ENCODE data around the gene C22orf39.

The C22orf39 gene

DNA sequence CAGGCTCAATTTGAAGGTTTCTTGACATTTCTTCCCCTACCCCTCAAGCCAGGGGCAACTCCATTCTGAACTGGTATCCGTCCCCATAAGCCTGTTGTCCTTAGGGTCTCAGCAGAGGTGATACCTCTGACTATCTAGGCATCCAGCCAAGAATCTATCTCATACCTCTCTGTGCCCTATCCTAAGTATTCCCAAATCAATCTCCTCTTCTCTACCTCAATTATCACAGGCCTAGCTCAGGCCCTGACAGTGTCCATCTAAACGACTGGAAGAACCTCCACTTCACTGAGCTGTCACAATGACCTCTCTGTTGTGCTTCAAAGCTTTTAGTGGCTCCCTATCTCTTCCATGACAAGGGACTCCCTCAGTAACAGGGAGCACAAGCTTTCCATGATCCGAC, 42.8 kb downstream of the C22orf39 start:
- Histone ChIP-seq H3K4me2 (ENCODE audit: low read depth, low read length, poor library complexity, severe bottlenecking) (no peak overlapping the region), H3K9me2 (replicated peaks; ENCODE audit: insufficient read depth, low read length) (no peaks in the 10 kb centered on the region), H3K9me3 (ENCODE audit: insufficient read depth, low read length) (no peaks in the 10 kb centered on the region), H3K27me3 (ENCODE audit: low read length) (no peaks in the 10 kb centered on the region), H3K4me3 (ENCODE audit: insufficient read depth, low read length, poor library complexity, severe bottlenecking) (no peak overlapping the region), H3F3A (ENCODE audit: insufficient read depth) (no peaks in the 10 kb centered on the region), H4K20me1 (ENCODE audit: low read depth, low read length) (no peaks in the 10 kb centered on the region), H3K9ac (ENCODE audit: low read length) (no peak overlapping the region), H3K36me3 (ENCODE audit: low read length) (no peaks in the 10 kb centered on the region), H3K27ac (ENCODE audit: low read depth, low read length) (no peak overlapping the region), H2AFZ (ENCODE audit: low read depth, low read length, severe bottlenecking) (no peak overlapping the region), H3K79me2 (ENCODE audit: insufficient read depth, low read length) (no peaks in the 10 kb centered on the region)
- TF ChIP-seq EZH2phosphoT487 (conservative IDR thresholded peaks at IDR 0.05; ENCODE audit: low read length) = no peak
- TF ChIP-seq, protein P1, sequence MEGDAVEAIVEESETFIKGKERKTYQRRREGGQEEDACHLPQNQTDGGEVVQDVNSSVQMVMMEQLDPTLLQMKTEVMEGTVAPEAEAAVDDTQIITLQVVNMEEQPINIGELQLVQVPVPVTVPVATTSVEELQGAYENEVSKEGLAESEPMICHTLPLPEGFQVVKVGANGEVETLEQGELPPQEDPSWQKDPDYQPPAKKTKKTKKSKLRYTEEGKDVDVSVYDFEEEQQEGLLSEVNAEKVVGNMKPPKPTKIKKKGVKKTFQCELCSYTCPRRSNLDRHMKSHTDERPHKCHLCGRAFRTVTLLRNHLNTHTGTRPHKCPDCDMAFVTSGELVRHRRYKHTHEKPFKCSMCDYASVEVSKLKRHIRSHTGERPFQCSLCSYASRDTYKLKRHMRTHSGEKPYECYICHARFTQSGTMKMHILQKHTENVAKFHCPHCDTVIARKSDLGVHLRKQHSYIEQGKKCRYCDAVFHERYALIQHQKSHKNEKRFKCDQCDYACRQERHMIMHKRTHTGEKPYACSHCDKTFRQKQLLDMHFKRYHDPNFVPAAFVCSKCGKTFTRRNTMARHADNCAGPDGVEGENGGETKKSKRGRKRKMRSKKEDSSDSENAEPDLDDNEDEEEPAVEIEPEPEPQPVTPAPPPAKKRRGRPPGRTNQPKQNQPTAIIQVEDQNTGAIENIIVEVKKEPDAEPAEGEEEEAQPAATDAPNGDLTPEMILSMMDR (IDR thresholded peaks at IDR 0.05; ENCODE audit: insufficient read depth, low read length, poor library complexity, severe bottlenecking) = no peak

DNA sequence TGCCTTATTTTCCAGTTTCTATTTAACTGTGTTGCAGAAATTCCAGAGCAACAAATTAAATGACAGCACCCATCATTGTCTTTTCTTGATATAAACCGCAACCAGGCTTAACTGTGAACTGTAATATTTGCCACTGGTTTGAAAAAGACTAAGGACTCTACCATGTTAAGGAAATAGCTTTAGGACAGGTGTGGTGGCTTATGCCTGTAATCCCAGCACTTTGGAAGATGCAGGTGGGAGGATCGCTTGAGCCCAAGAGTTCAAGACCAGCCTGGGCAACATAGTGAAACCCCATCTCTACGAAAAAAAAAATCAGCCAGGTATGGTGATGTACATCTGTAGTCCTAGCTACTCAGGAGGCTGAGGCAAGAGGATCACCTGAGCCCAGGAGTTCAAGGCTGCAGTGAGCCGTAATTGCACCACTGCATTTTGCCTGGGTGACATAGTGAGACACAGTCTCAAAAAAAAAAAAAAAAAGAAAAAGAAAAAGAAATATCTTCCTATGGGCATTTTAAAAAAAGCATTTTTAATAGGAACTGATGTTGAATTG, 44.8 kb downstream of the C22orf39 start:
- Histone ChIP-seq H3K36me3 (ENCODE audit: low read length) (no peaks in the 10 kb centered on the region), H3F3A (ENCODE audit: insufficient read depth) (no peaks in the 10 kb centered on the region), H2AFZ (ENCODE audit: low read depth, low read length, severe bottlenecking) (no peak overlapping the region), H3K27me3 (ENCODE audit: low read length) (no peaks in the 10 kb centered on the region), H3K79me2 (ENCODE audit: insufficient read depth, low read length) (no peaks in the 10 kb centered on the region), H3K4me3 (ENCODE audit: insufficient read depth, low read length, poor library complexity, severe bottlenecking) (no peak overlapping the region), H3K9me3 (ENCODE audit: insufficient read depth, low read length) (no peaks in the 10 kb centered on the region), H3K4me2 (ENCODE audit: low read depth, low read length, poor library complexity, severe bottlenecking) (no peak overlapping the region), H4K20me1 (ENCODE audit: low read depth, low read length) (no peaks in the 10 kb centered on the region), H3K9me2 (replicated peaks; ENCODE audit: insufficient read depth, low read length) (no peaks in the 10 kb centered on the region), H3K9ac (ENCODE audit: low read length) (no peak overlapping the region), H3K27ac (ENCODE audit: low read depth, low read length) (no peak overlapping the region)
- TF ChIP-seq EZH2phosphoT487 (conservative IDR thresholded peaks at IDR 0.05; ENCODE audit: low read length) = no peak
- TF ChIP-seq, protein P1 (IDR thresholded peaks at IDR 0.05; ENCODE audit: insufficient read depth, low read length, poor library complexity, severe bottlenecking) = no peak

DNA sequence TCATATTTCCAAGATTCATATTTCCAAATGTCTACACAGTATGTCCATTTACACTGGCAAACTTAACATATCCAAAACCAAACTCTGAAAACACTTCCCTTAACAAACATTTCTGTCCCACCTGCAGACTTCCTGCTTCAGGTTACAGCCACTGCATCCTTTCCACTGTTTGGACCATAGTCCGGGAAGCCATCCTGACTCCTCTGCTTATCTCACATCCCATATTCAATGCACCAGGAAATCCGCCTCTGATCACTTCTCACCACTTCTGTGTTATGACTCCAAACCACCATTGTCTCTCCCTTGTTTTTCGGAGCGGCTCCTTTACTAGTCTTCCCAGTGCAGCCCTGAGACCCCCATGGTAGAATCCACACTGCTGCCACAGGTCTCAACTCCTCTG, 46.0 kb downstream of the C22orf39 start:
- Histone ChIP-seq H3K36me3 (ENCODE audit: low read length) (no peaks in the 10 kb centered on the region), H3K27me3 (ENCODE audit: low read length) (no peaks in the 10 kb centered on the region), H3K4me2 (ENCODE audit: low read depth, low read length, poor library complexity, severe bottlenecking) (no peak overlapping the region), H2AFZ (ENCODE audit: low read depth, low read length, severe bottlenecking) (no peak overlapping the region), H3K4me3 (ENCODE audit: insufficient read depth, low read length, poor library complexity, severe bottlenecking) (no peak overlapping the region), H3K9me2 (replicated peaks; ENCODE audit: insufficient read depth, low read length) (no peaks in the 10 kb centered on the region), H3K79me2 (ENCODE audit: insufficient read depth, low read length) (no peaks in the 10 kb centered on the region), H3K27ac (ENCODE audit: low read depth, low read length) (no peak overlapping the region), H4K20me1 (ENCODE audit: low read depth, low read length) (no peaks in the 10 kb centered on the region), H3K9me3 (ENCODE audit: insufficient read depth, low read length) (no peaks in the 10 kb centered on the region), H3F3A (ENCODE audit: insufficient read depth) (no peaks in the 10 kb centered on the region), H3K9ac (ENCODE audit: low read length) (no peak overlapping the region)
- TF ChIP-seq, protein P1 (IDR thresholded peaks at IDR 0.05; ENCODE audit: insufficient read depth, low read length, poor library complexity, severe bottlenecking) = no peak
- TF ChIP-seq EZH2phosphoT487 (conservative IDR thresholded peaks at IDR 0.05; ENCODE audit: low read length) = no peak
